HCT116 (cell line): ENCODE results near the gene LRRC46.

Source experiments
- CTCF ChIP-seq, 3 experiments: fragments of 200-600 bp in 1 of 3; sonication (generic) in 1 of 3; IDR thresholded peaks in 2 of 3; conservative IDR thresholded peaks in 1 of 3; 2 replicates each; pipeline ENCODE4 v1.5.1; 2012 to 2017; ENCODE audit warnings: low read depth in 2 of 3, low read length in 2 of 3, antibody characterized with exemption in 1 of 3, borderline replicate concordance in 1 of 3, control low read depth in 1 of 3, mild to moderate bottlenecking in 1 of 3, mixed read lengths in 1 of 3, mixed run types in 1 of 3, moderate library complexity in 1 of 3; ENCODE audit not compliant: insufficient read depth in 1 of 3
- EZH2phosphoT487 ChIP-seq: fragments of 200-600 bp; IDR thresholded peaks from 2 replicates; pipeline ENCODE4 v1.6.1; 2018; ENCODE audit warnings: antibody characterized with exemption, borderline replicate concordance
- POLR2AphosphoS5 ChIP-seq: IDR thresholded peaks from 2 replicates; pipeline ENCODE4 v1.6.1; 2011; ENCODE audit warnings: mild to moderate bottlenecking, low read depth, low read length, moderate library complexity

GRCh38 chr17:47816111-47816735 is 15.2 kb upstream of the LRRC46 start:
- TF ChIP-seq POLR2AphosphoS5 (no peak), CTCF (IDR thresholded peaks at IDR 0.05 in 2 of 3, conservative IDR thresholded peaks at IDR 0.05 in 1 of 3; ENCODE audit: borderline replicate concordance in 1 of 3, insufficient read depth in 1 of 3, low read depth in 2 of 3, low read length in 2 of 3) (no peak), EZH2phosphoT487 (no peak)
